ENCODE results near the gene MKNK2.
"Not testable (repeated sequence)": the region's sequence is repeated elsewhere in the genome, so short reads cannot be mapped to it uniquely, and the experiment has no call there.

The MKNK2 gene

GRCh38 chr19:2050991-2051772 is at the start of gene MKNK2:
TSS of gene MKNK2 (minus strand) at chr19:2051244. CDS start at chr19:2050851, 393 bp downstream.
- DNase-seq (ENCODE audit: low read depth in 3 of 3) = peak; percentile 87 to 98 (median 94)

GRCh38 chr19:2100719-2101061 is 49.6 kb upstream of the MKNK2 start:
- DNase-seq (ENCODE audit: low read depth in 3 of 3) = no peak

GRCh38 chr19:2099937-2100718 is 49.1 kb upstream of the MKNK2 start:
- DNase-seq (ENCODE audit: low read depth in 3 of 3) = no peak

- DNase-seq (ENCODE audit: low read depth in 3 of 3) = no peak
Measured at GRCh38 chr19:2099054-2099501, 48.0 kb upstream of the MKNK2 start.

- no peak for DNase-seq (ENCODE audit: low read depth in 3 of 3)
Measured at GRCh38 chr19:2097886-2098327, 46.9 kb upstream of the MKNK2 start.

- no peak for DNase-seq (ENCODE audit: low read depth in 3 of 3)
Measured at GRCh38 chr19:2097203-2097885, 46.3 kb upstream of the MKNK2 start.

- DNase-seq (ENCODE audit: low read depth in 3 of 3) = peak; percentile 100
Measured at GRCh38 chr19:2096480-2097202, 45.6 kb upstream of the MKNK2 start, which contains the start of gene IZUMO4. TSS of gene IZUMO4 (plus strand) at chr19:2096915. CDS start at chr19:2096946, 31 bp downstream.

- peak in 1 of 3 donors; percentile 80 for DNase-seq (ENCODE audit: low read depth in 3 of 3)
Measured at GRCh38 chr19:2096034-2096479, 45.0 kb upstream of the MKNK2 start, which contains the start of gene MOB3A. TSS of gene MOB3A (minus strand) at chr19:2096326. CDS start at chr19:2078560, 17,766 bp downstream.

- not testable (repeated sequence) for DNase-seq (ENCODE audit: low read depth in 3 of 3)
Measured at GRCh38 chr19:2091926-2092525, 41.0 kb upstream of the MKNK2 start.

- DNase-seq (ENCODE audit: low read depth in 3 of 3) = no peak
Measured at GRCh38 chr19:2089727-2090053, 38.6 kb upstream of the MKNK2 start.

- DNase-seq (ENCODE audit: low read depth in 3 of 3) = no peak
Measured at GRCh38 chr19:2089001-2089711, 38.1 kb upstream of the MKNK2 start.

GRCh38 chr19:2087621-2088100 is 36.6 kb upstream of the MKNK2 start:
- no peak for DNase-seq (ENCODE audit: low read depth in 3 of 3)

GRCh38 chr19:2086695-2087620 is 35.9 kb upstream of the MKNK2 start:
- DNase-seq (ENCODE audit: low read depth in 3 of 3) = not testable (repeated sequence)

GRCh38 chr19:2084993-2085720 is 34.1 kb upstream of the MKNK2 start:
- peak; percentile 89 to 95 (median 92) for DNase-seq (ENCODE audit: low read depth in 3 of 3)

GRCh38 chr19:2083174-2083854 is 32.3 kb upstream of the MKNK2 start:
- peak in 1 of 3 donors; percentile 44 for DNase-seq (ENCODE audit: low read depth in 3 of 3)

- DNase-seq (ENCODE audit: low read depth in 3 of 3) = no peak
Measured at GRCh38 chr19:2081873-2082810, 31.1 kb upstream of the MKNK2 start.

All from stimulated activated CD4-positive, alpha-beta T cell treated with anti-CD3 and anti-CD28 coated beads, TNF-alpha, amount 100 ng/mL, for 48 hours (primary cell).